T-helper 22 cell (primary cell): Measurements from ENCODE around the gene LHCGR.
"Not testable (repeated sequence)": the region's sequence is repeated elsewhere in the genome, so short reads cannot be mapped to it uniquely, and the experiment has no call there.

Source experiments
- DNase-seq: peaks from one replicate; pipeline ENCODE4 v3.0.0-alpha.2; 2020; ENCODE audit warnings: low read depth

Gene LHCGR

DNA sequence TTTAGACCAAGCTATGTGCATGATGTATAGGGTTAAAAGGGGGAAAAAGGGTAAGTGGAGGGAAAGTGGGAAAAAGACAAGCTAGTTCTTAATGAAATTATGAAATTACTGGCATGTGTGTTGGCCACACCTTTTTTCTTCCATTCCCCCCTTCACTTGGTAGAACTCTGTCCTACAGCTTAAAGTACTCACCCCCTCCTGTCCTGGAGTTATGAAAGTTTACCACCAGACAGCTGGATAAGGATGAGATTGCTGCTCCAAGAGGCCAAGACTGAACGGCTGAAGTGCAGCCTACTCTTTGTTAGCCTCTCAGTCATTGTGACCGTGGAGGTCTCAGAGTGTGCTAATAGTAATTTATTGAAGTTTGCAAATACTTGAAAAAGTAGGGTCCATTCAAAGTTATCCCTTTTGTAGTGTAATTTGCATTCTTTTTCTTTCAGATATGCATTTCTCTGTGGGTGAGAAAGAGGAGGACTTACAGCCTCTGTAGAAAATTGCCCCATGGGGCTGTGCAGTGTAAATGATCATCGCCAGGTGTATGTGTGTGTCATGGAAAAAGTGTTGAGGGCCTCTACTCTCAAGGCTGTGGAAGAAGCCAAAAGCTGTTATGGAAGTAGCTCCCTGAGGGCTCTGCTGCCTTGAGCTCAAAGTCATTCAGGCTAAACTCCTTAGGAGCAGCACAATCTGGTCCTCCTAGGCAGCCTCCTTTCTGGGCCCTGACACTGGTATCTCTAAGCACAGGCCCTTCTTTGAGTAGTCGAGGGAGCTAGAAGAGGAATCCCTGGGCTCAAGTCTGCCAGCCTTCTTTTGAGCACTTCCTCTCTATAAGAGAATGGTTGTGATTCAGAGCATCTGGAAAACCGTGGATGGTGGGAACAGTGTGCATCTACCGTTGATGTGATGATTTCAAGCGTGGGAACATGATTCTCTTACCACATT is 46.2 kb downstream of the LHCGR start:
- DNase-seq = no peak

GRCh38 chr2:48707466-48707865 is 48.1 kb downstream of the LHCGR start:
- DNase-seq = no peak

GRCh38 chr2:48703621-48704020 is 51.9 kb downstream of the LHCGR start:
- DNase-seq = not testable (repeated sequence)

DNA sequence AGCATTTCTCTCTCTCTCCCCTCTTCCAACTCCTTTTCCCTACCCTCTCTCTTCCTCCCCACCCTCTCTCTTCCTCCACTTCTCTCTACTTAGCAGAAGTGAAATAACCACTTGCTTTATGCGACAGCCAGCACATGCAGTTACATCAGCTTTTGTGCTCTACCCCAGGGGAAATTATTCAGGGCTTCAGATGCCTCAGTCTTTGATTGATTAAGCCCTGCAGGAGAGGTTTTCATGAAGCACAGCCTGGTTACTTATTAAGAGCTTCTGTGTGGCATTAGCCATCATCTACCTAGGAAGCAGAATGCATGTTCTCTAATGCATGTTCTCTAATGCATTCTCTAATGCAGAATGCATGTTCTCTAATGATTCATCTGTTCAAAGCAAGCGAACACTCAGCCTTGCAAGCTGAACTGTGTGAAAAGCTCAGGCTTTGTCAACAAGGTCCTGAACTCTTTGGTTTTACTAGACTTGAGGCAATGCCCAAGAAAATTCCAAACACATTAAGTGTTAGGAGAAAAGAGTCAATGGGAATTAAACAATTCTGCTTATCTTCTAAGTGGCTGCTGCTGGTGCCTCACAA is 56.1 kb downstream of the LHCGR start:
- DNase-seq = no peak

DNA sequence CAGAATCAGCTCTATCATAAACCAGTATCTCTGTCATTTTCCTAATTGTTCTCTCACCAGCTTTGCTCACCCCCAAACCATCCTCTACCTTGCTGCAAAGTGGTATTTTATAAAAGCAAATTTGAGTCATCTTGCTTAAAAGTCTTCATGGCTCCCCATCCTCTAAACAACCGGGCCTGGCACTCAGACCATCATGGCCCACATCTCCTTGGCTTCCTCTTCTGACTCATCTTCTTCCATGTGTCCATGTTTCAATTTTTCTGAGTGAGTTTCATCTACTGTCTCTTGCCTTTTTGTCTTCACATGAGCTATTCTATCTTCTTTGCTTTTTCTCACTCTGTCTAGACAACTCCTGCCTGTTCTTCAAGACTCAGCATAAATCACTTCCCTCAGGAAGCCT is 58.6 kb downstream of the LHCGR start:
- no peak for DNase-seq

DNA sequence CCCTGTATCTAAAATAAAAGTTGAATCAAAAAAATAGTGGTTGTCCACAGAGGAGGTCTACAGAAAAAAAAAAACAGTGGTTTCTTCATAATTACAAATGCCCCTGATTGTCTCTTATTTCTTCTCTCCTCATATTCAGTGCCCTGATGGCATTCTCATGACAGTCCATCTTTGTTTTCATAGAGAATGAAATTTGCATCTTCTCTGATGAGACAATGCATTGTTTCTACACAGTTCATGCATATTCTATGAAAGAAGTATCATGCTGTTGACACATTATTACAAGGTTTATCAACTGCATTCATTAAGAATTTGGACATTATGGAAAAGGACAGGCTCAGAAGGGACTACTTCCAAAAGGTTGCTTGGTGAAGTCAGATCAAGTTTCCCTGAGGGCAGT is 59.5 kb downstream of the LHCGR start:
- no peak for DNase-seq

DNA sequence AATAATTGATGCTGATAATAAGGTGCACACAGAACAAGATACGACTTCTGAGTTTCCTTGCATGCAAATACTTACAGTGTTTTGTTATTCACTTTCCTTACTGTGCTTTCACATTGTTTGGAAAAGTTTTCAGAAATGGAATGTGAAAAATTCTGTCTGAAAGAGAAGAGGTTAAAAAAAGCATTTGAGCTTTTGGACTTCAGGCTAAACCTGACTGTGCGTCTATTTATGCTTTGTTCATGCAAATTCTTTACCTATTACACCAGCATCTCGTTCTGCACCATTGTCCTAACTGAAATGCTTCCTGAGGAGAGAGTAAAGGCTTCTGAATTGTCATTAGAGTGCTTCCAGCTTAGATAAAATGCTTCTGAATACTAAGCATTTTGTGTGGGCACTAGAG is 61.4 kb downstream of the LHCGR start:
- DNase-seq = no peak

DNA sequence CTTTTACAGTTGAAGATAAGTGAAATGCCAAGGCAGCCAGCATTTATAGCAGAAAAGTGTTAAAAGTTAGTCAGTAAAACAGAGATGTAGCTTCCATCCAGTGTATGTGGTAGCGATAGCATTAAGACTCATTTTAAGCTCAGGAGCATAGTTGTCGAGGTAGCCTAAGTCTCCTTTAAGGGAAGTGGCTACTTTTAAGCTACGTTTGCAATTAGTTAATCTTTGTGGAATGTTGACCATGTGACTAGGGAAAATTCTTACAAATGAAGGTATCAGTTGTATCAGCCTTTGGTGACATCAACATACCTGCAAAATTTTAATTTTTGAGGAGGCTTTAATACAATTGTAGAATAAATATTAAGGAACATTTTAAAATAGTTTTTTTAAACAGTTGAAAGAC is 61.9 kb downstream of the LHCGR start:
- no peak for DNase-seq

DNA sequence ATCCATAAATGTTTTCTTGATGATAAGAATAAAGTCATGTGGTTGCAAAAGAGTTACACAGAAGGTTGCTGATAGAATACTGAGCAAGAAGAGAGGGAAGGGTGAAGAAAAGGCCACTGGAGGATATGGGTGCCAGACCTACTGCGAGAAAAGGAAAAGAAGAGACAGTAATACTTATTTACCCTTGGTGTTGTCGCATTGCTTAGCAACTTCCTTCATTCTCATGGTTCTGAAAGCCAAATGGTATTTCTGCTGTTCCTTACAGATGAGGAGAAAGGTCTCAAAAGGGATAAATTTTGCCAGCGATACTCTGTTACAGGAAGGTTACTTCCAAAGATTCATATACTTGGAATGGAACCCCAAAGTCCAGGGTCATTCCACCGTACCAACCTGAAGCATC is 62.5 kb downstream of the LHCGR start:
- DNase-seq = no peak

DNA sequence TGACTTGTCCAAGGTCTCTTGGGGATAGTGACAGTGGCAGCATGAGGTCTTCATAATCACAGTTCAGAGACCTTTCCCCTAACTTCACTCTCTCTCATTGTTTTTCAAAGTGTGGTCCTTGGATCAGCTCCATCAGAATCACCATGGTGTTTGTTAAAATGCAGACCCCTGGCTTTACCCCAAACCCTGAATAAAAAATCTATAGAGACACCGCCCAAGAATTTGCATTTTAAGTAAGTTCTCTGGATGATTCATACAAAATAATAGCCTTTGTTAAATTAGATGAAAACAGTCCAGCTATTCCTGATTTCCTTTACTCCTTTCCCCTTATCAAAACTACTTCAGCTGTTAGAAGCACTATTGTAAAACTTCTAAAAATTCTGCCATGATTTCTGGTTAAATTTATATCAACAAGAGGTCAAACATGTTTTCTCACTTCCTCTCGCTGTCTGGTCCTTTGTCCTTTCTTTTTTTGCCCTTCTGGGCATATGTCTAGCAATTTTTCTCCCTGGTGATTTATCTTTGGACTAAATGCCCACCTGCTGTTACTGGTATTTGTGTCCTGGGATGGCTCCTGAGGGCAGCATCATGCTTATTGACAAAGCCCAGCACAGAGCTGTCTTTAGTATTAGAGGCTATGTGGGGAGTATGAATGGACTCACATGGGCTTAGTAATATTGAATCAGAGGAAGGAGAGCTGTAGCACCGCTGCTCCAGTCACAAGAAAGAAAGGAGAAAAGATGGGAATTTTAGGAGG is 63.4 kb downstream of the LHCGR start:
- DNase-seq = no peak

GRCh38 chr2:48685126-48685525 is 70.4 kb downstream of the LHCGR start:
- no peak for DNase-seq

DNA sequence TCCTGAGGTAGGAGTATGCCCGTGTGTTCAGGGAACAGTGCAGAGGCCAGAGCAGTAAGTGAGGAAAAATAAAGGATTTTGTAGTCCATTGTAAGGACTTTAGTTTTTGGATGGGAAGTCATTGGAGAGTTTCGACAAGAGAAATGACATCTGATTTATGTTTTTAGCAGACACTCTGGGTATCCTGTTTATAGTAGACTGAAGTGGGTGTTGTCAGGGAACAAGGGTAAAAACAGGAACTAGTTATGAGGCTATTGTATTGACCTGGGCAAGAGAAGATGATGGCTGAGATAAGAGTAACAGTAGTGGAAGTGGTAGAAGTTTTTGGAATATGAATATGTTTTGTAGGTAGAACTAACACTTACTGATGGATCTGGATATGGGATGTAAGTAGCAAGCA is 78.1 kb downstream of the LHCGR start:
- no peak for DNase-seq

DNA sequence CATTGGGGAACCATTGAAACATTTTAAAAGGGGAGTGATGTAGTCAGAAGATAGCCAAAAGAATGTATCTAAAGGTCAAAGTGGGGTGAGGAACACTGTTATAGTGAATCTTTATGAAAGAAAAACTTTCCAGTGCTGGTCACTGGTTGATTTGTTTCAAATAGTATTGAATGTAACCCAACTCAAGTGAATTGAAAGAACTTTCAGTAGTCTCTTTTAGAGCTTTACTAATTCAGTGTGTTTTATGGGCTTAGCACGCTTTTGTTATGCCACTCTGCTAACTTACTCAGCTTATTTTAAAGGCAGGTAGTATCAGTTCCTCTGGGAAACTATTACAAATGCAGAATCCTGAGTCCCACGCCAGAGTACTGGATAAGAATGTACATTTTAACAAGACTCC is 80.6 kb downstream of the LHCGR start:
- DNase-seq = no peak

GRCh38 chr2:48673581-48673980 is 81.9 kb downstream of the LHCGR start:
- DNase-seq = no peak

- DNase-seq = no peak
Observed at GRCh38 chr2:48668992-48669391, 86.5 kb downstream of the LHCGR start.

DNA sequence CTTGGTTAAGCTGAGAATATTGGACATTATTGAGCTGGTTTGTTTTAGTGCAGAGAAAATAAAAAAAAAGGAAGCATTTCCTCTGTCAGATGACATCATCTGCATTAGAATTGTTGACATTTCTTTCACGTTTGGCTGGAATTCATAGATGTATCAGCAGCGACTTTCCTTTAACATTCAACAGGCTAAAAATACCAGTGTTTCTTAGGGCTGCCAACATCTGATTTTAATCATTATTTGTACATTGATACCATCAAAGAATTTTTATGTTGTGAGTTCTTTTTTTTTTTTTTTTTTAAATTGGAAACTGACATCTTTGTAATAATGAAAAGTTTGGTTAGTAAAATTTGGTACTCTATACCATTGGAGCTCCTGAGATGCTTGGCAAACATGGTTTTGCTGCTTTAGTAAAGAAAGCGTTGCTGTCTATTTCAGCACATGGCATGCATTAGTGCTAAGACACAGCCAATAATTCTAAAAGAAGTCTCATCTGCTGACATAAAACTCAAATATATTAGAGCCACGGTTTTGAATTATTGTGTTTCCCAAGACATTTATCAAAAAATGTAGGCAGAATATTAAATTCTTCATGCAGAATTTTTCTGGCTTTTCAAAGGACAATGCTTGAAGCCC is 104.2 kb downstream of the LHCGR start:
- no peak for DNase-seq

GRCh38 chr2:48638261-48638660 is 117.3 kb downstream of the LHCGR start:
- no peak for DNase-seq
